DOHH2 (cell line): ENCODE data around the gene APOC3.

ENCODE experiments used
- H3F3A ChIP-seq: fragments of 200-600 bp; sonication (generic), shearing (Covaris generic); 2 replicates; pipeline ENCODE4 v1.6.0; 2016; ENCODE audit warnings: antibody characterized with exemption, mild to moderate bottlenecking; ENCODE audit not compliant: control insufficient read depth, insufficient read depth
- H3K27ac ChIP-seq: fragments of 200-600 bp; sonication (generic); 2 replicates; pipeline ENCODE4 v1.5.1; 2014; ENCODE audit warnings: low read depth, mild to moderate bottlenecking, low read length, moderate library complexity
- H3K27me3 ChIP-seq: fragments of 200-600 bp; sonication (generic); 2 replicates; pipeline ENCODE4 v1.6.1; 2014; ENCODE audit warnings: mild to moderate bottlenecking, low read length, mixed read lengths; ENCODE audit not compliant: control insufficient read depth
- H3K36me3 ChIP-seq: fragments of 200-600 bp; sonication (generic); 2 replicates; pipeline ENCODE4 v1.6.1; 2014; ENCODE audit warnings: mild to moderate bottlenecking, low read length, moderate library complexity, mixed read lengths; ENCODE audit not compliant: control insufficient read depth
- H3K4me1 ChIP-seq: fragments of 200-600 bp; sonication (generic); 2 replicates; pipeline ENCODE4 v1.6.1; 2014; ENCODE audit warnings: mild to moderate bottlenecking, low read length, mixed read lengths; ENCODE audit not compliant: control insufficient read depth
- H3K4me2 ChIP-seq: fragments of 200-600 bp; sonication (generic); 2 replicates; pipeline ENCODE4 v1.6.0; 2014; ENCODE audit warnings: mild to moderate bottlenecking, low read length, moderate library complexity
- H3K4me3 ChIP-seq: fragments of 200-600 bp; sonication (generic); 2 replicates; pipeline ENCODE4 v1.5.1; 2014; ENCODE audit warnings: mild to moderate bottlenecking, low read length, mixed read lengths
- H3K79me2 ChIP-seq: fragments of 200-600 bp; sonication (generic); 2 replicates; pipeline ENCODE4 v1.6.1; 2014; ENCODE audit warnings: mild to moderate bottlenecking, low read length, mixed read lengths; ENCODE audit not compliant: control insufficient read depth
- H3K9me2 ChIP-seq: fragments of 200-600 bp; sonication (generic); replicated peaks from 2 replicates; pipeline ENCODE4 v1.6.1; 2014; ENCODE audit warnings: mild to moderate bottlenecking, low read length, mixed read lengths; ENCODE audit not compliant: control insufficient read depth
- H3K9me3 ChIP-seq: fragments of 200-600 bp; sonication (generic); 2 replicates; pipeline ENCODE4 v1.6.1; 2014; ENCODE audit warnings: antibody characterized with exemption, low read length, mixed read lengths; ENCODE audit not compliant: control insufficient read depth, insufficient read depth
- H4K20me1 ChIP-seq: fragments of 200-600 bp; sonication (generic); 2 replicates; pipeline ENCODE4 v1.6.0; 2014; ENCODE audit warnings: low read depth, mild to moderate bottlenecking, antibody characterized with exemption, low read length, moderate library complexity; ENCODE audit not compliant: control insufficient read depth, insufficient read depth
- EZH2phosphoT487 ChIP-seq: fragments of 200-600 bp; sonication (generic); IDR thresholded peaks from 2 replicates; pipeline ENCODE4 v1.6.1; 2017; ENCODE audit warnings: borderline replicate concordance, mild to moderate bottlenecking, antibody characterized with exemption, low read length, moderate library complexity, mixed read lengths
- TF ChIP-seq, protein P1 (sequence below): fragments of 200-600 bp; sonication (generic); IDR thresholded peaks from one replicate; pipeline ENCODE4 v1.5.1; 2014; ENCODE audit warnings: antibody characterized with exemption, mild to moderate bottlenecking, low read depth, low read length; ENCODE audit not compliant: poor library complexity, severe bottlenecking

APOC3 gene

DNA sequence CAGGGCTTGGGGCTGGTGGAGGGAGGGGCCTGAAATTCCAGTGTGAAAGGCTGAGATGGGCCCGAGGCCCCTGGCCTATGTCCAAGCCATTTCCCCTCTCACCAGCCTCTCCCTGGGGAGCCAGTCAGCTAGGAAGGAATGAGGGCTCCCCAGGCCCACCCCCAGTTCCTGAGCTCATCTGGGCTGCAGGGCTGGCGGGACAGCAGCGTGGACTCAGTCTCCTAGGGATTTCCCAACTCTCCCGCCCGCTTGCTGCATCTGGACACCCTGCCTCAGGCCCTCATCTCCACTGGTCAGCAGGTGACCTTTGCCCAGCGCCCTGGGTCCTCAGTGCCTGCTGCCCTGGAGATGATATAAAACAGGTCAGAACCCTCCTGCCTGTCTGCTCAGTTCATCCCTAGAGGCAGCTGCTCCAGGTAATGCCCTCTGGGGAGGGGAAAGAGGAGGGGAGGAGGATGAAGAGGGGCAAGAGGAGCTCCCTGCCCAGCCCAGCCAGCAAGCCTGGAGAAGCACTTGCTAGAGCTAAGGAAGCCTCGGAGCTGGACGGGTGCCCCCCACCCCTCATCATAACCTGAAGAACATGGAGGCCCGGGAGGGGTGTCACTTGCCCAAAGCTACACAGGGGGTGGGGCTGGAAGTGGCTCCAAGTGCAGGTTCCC lies at the start of gene APOC3:
TSS of gene APOC3 (plus strand) at position 383 of the 659 bp plus-strand sequence. CDS start 676 bp downstream, outside the sequence.
- TF ChIP-seq EZH2phosphoT487 = no peak
- TF ChIP-seq, protein P1, sequence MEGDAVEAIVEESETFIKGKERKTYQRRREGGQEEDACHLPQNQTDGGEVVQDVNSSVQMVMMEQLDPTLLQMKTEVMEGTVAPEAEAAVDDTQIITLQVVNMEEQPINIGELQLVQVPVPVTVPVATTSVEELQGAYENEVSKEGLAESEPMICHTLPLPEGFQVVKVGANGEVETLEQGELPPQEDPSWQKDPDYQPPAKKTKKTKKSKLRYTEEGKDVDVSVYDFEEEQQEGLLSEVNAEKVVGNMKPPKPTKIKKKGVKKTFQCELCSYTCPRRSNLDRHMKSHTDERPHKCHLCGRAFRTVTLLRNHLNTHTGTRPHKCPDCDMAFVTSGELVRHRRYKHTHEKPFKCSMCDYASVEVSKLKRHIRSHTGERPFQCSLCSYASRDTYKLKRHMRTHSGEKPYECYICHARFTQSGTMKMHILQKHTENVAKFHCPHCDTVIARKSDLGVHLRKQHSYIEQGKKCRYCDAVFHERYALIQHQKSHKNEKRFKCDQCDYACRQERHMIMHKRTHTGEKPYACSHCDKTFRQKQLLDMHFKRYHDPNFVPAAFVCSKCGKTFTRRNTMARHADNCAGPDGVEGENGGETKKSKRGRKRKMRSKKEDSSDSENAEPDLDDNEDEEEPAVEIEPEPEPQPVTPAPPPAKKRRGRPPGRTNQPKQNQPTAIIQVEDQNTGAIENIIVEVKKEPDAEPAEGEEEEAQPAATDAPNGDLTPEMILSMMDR = no peak
- H3K27ac ChIP-seq = no peak within 1 kb of the TSS
- no peaks in the 10 kb centered on the region for H3K79me2 ChIP-seq
- H3K4me3 ChIP-seq = no peak within 1 kb of the TSS
- H4K20me1 ChIP-seq = no peaks in the 10 kb centered on the region
- no peaks in the 10 kb centered on the region for H3K9me3 ChIP-seq
- H3K4me1 ChIP-seq = no peaks in the 10 kb centered on the region
- no peaks in the 10 kb centered on the region for H3K27me3 ChIP-seq
- no peaks in the 10 kb centered on the region for H3K36me3 ChIP-seq
- H3K4me2 ChIP-seq = no peak within 1 kb of the TSS
- H3F3A ChIP-seq = no peaks in the 10 kb centered on the region
- no peaks in the 10 kb centered on the region for H3K9me2 ChIP-seq

DNA sequence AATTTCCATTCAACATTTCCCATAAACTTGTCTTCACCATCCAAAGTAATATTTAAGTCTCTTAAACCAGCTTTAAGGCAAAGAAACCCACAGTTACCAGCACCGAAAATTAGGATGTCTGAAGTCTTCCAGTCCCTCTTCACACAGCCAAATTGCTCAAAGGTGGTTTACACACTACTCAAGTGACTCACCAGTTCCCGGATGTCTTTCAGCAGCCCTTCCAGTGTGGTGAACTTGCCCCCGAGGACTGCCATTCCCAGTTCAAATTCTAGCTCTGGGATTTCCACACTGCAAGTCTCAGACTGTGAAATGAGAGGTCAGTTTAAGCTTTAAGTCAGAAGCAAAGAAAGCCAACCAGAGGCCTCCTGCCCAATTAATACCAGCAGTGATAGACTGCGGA lies 47.0 kb upstream of the APOC3 start:
- Histone ChIP-seq H4K20me1 (no peaks in the 10 kb centered on the region), H3K27ac (no peak overlapping the region), H3K4me2 (no peak overlapping the region), H3F3A (0 out of 2 replicates have a peak, but pooled peaks cover 2% of the 10 kb centered on the region), H3K79me2 (peaks cover 24% of the 10 kb centered on the region), H3K9me3 (no peaks in the 10 kb centered on the region), H3K27me3 (no peaks in the 10 kb centered on the region), H3K9me2 (no peaks in the 10 kb centered on the region), H3K4me1 (peaks cover 11% of the 10 kb centered on the region), H3K4me3 (no peak overlapping the region), H3K36me3 (peaks cover 97% of the 10 kb centered on the region)
- no peak for TF ChIP-seq EZH2phosphoT487

DNA sequence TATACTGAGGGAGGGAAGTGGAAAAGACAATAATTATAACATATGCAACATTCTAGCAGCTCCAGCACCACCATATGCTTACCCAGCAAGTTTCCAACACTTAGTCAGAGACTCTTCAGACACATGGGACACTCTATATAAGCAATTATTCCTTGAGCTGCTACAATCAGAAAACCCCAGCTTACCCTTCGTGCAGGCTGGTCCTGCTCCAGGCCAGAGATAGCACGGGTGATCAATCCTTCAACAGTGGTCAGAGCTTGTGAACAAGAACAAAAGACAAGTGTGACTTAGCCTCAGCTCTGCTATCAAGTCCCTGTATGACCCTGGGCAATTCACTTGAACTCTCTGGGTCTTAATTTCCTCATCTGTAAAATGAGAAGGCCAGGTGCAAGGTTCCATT lies 43.4 kb upstream of the APOC3 start:
- Histone ChIP-seq H3K9me3 (no peaks in the 10 kb centered on the region), H3K4me3 (peak overlapping the region; percentile 95), H3K27me3 (no peaks in the 10 kb centered on the region), H3K36me3 (peaks cover 63% of the 10 kb centered on the region), H3K4me1 (peaks cover 21% of the 10 kb centered on the region), H4K20me1 (no peaks in the 10 kb centered on the region), H3K4me2 (peak overlapping the region; percentile 77), H3K27ac (no peak overlapping the region), H3K9me2 (no peaks in the 10 kb centered on the region), H3F3A (no peaks in the 10 kb centered on the region), H3K79me2 (peaks cover 28% of the 10 kb centered on the region)
- TF ChIP-seq, protein P1 = no peak
- no peak for TF ChIP-seq EZH2phosphoT487

DNA sequence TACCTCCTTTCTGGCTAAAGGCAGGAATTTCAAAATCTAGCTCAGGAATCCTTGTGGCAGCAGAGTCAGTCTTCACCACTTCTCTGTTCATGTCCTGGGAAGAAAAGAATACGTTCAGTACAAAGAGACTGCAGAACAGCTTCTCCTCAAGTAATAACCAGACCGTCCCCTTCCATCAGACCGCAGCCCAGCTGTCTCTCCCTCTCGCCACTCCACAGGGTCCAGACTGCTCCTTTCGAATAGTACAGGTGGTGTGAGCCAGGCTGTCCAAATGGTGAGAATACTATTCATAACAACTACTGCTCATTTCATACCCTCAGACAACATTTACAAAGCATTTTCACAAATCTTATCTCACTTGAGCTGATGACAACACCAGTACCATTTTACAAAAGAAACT lies 42.7 kb upstream of the APOC3 start:
- Histone ChIP-seq H3K4me2 (peak overlapping the region; percentile 77), H3K4me1 (peaks cover 21% of the 10 kb centered on the region), H3K27me3 (no peaks in the 10 kb centered on the region), H3K9me3 (no peaks in the 10 kb centered on the region), H3K36me3 (peaks cover 57% of the 10 kb centered on the region), H3K27ac (no peak overlapping the region), H4K20me1 (no peaks in the 10 kb centered on the region), H3K4me3 (peak overlapping the region; percentile 95), H3K79me2 (peaks cover 28% of the 10 kb centered on the region), H3F3A (no peaks in the 10 kb centered on the region), H3K9me2 (no peaks in the 10 kb centered on the region)
- TF ChIP-seq, protein P1 = no peak
- TF ChIP-seq EZH2phosphoT487 = no peak
